GM19324 (cell line): ENCODE results near the gene YY1.
"Not testable (repeated sequence)": the region's sequence is repeated elsewhere in the genome, so short reads cannot be mapped to it uniquely, and the experiment has no call there.

Experiments used
- ATAC-seq: cut with Tn5 transposase; IDR thresholded peaks from one replicate; pipeline ENCODE4 v1.9.1; 2021; ENCODE audit warnings: mild to moderate bottlenecking, moderate library complexity; ENCODE audit not compliant: unreplicated experiment, low FRiP score

YY1 gene

DNA sequence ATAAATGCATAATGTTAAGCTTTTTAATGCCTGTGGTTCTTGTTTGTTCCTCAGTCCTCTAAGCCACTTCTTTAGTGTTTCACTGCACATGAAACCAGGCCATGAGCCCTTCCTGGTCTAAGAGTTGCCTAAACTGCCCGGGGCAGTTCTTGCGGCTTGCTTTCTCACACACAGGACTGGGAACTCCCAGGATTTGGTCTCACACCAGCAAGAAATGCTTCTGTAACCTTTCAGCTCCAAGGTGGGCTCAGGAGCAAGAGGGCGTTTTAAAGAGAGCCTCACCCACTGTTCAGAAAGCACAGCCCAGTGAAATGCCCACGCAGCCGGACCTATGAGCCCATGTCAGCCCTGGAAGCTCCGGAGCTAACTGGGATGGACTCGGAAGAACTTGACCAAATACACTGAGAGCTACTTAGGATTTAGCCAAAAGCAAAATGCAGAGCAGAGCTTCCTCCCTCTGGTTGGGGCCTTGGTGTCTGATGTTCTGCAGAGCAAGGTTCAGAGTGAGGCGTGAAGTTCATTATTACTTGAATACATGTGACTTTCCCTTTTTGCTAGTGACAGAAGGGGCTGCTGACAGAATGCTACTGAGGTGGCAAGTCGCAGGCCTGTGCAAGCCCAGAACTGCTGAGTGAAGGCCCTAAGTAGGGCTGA, 43.9 kb downstream of the YY1 start:
- ATAC-seq = no peak

DNA sequence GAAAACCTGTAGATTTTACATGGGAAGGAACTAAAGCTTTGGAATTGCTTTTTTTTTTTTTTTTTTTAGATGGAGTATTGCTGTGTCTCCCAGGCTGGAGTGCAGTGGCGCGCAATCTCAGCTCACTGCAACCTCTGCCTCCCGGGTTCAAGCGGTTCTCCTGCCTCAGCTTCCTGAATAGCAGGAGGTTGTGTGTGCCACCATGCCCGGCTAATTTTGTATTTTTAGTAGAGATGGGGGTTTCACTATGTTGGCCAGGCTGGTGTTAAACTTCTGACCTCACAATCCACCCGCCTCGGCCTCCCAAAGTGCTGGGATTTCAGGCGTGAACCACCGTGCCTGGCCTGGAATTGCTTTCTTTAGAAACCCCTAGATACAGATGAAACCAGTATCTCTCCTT, 44.5 kb downstream of the YY1 start:
- ATAC-seq = not testable (repeated sequence)

DNA sequence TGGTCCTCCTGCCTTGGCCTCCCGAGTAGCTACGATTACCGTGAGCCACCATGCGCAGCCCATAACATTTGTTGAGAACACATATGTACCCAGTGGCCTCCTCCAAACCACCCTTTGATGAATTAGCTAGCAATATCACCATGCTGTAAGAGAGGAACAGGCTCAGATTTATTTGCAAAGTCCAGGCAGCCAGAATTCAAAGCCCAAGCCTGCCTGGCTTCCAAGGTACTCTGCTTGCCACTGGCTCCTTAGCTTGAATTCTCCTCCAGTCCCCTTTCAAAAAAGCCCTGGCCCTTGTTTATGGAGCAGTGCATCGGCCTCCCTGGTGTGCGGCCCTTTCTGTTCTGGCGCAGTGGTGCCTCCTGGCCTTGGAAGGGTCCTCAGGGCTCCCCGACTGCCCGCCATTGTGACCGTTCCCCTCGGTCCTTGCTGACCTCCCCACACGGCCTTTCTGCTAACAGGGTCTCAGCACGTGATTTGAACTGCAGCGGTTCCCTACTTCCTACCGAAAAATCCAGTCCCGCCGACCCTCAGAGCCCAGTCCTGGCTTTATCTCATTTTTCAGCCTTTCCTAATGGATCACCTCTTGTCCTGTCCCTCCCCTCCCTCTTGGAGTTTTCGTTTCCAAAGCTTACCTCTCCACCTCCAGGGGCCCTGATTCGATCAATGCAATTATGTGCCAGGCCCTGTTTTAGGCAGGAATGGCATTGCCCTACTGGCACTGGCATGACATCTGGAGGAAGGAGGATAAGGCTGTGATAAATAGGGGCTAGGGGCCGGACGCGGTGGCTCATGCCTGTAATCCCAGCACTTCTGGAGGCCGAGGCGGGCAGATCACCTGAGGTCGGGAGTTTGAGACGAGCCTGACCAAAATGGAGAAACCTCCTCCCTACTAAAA, 45.3 kb downstream of the YY1 start:
- ATAC-seq = no peak

DNA sequence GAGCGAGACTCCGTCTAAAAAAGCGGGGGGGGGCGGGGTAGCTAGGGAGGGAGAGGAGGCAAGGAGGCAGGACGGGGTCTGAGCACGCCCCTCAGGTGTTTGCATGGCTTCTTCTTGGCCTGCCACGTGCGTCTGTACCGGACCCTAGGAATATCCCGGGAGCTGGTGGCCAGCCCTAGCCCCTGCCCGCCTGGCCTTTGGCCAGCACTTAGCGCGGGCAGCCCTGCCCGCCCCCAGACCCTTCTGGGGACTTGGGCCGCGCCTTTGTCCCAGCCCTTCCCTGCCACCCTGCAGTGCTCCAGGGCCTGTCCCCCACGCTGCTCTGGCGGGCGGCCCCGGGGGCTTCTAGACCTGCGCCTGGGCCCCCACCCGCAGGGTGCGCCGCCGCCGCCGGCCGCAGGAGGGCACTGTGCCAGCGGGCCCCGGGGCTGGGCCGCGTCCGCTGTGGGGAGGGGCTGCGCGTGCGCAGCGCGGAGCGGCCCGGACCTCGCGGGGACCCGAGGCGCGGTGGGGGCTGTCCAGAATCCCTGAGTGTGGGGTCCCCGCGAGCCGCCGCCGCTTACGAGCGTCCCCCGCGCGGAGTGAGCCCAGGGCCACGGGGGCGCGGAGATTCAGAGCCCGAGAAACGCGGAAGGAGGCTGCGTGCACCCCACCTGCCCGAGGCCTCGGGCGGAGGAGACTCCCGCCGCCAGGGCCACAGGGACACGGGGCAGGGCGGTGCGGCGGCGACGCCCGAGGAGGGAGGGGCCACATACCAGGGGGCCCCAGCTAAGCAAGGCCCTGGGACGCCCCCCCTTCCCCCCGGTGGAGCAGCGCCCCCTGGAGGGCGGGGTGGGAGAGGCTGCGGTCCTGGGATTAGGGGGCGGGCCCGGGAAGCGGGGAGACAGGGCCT, 46.3 kb downstream of the YY1 start:
- peak; percentile 94 for ATAC-seq

DNA sequence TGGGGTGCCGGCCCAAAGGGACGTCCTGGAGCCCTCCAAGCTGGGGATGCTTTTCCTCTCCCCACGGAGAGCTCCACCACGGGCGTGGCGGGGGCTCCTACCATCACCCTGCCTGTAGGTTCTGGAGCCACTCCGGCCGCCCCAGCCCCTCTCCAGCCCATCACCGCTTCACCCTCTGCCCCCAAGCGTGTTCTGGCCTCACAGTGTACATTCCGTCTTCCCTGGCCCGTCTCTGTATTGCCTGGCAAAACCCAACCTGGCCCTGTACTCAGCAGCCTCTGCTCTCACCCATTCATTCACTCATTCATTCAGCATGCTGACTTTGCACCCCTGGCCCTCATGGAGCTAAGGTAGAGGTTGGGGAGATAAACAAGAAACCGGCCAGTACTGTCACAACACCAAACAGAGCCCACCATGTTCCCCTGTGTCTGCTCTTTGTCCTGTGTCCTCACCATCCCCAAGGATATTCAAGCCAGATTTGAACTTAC, 47.0 kb downstream of the YY1 start:
- no peak for ATAC-seq

DNA sequence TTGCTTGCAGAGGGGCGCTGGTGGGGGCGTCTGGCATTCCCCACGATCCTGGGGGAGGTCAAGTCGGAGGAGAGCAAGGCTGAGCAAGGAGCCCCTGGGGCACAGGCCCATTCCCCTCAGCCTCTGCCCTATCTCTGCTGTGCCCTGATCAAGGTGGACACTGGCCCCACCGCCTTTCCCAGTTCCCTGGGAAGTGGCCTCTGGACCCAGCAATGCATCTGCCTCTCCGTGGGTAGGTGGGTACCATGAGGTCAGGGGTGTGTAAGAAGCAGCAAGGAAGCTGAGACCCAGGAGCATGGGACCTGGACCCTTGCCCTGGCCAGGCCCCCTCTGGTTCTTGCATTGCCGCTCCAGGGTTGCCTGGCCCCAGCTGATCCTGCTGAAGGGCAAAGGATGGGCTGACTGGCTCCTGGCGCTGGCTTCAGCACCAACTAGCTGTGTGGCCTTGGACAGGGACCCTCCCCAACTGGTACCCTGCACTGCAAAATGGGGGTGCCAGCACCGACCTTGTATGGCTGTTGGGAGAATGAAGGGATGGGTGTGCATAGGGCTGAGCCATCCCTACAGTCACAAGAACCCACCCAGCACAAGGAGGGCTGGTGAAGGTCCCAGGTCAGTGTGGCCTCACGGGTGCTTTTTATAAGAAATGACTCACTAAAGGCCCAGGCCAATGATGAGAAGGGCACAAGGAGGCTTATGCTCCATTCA, 47.7 kb downstream of the YY1 start:
- no peak for ATAC-seq

DNA sequence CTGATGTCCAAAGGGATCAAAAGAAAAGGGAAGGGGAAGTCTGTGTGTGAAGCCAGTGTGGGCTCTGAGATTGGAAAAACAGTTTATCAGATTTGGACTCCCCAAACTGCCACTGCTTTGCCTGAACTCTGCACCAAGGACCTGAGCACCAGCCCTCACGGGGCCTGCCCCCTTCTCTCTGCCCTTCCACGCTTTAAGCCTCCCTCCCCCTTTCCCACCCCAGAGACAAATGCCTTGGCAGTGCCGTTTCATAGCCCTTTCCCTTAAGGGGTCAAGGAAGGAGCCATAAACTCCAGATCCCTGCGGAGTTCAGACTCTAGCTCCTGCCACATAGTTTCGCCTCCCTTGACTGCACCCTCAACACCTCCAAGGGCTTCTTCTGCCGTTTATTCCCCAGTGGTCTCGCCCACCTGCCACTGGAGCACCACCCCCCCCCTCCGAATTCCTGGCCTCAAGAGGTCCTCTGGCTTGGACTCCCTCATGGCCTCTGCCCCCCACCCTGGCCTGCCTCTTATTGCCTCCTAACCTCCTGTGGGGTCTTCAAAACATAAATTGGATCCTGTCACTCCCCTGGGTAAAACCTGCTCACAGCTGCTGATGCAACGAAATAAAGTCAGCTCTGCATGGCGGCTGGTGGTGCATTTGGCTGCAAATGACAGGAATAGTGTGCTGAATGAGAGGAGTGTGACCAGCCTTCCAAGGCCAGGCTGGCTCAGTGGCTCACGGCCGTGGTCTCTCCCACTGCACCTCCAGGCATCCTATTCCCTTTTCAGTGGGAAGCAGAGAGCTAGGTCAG, 48.5 kb downstream of the YY1 start:
- ATAC-seq = no peak

DNA sequence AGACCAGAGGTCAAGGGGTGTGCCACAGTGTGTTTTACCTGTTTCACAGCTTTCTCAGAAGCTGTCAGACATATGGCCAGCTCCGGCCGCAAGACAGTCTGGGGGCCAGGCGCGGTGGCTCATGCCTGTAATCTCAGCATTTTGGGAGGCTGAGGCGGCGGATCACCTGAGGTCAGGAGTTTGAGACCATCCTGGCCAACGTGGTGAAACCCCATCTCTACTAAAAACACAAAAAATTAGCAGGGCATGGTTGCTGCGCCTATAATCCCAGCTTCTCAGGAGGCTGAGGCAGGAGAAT, 49.0 kb downstream of the YY1 start:
- not testable (repeated sequence) for ATAC-seq

DNA sequence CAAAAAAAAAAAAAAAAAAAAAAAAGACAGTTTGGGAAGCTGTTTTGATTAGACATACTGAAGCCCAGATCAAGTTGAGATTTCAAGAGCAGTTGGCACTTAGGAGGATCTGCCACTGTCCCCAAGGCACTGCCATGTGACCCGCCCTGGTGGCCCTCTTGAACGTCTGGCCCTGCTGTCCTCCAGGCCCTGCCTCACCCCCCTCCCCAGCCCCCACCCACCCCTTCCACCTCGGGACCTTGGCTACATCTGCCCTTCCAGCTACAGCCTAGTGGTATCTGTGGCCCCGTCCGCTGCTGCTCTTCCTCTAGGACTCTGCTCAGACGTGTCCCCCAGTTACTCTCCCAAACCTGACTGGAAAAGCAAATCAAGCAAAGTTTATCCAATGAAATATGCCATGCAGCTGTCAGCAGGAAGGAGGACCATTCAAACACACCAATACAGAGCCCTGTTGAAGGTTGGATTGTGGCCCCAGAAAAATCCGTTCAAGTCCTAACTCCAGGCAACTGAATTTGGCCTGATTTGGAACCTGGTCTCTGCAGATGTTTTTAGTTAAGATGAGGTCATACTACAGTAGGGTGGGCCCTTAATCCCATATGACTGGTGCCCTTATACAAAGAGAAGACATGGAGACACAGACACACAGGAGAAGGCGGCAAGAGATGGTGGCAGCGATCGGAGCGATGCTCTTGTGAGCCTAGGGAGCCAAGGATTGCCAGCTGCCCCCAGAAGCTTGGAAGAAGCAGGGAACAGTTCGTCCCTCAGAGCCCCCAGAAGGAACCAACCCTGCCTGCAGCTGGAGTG, 49.6 kb downstream of the YY1 start:
- ATAC-seq = no peak

DNA sequence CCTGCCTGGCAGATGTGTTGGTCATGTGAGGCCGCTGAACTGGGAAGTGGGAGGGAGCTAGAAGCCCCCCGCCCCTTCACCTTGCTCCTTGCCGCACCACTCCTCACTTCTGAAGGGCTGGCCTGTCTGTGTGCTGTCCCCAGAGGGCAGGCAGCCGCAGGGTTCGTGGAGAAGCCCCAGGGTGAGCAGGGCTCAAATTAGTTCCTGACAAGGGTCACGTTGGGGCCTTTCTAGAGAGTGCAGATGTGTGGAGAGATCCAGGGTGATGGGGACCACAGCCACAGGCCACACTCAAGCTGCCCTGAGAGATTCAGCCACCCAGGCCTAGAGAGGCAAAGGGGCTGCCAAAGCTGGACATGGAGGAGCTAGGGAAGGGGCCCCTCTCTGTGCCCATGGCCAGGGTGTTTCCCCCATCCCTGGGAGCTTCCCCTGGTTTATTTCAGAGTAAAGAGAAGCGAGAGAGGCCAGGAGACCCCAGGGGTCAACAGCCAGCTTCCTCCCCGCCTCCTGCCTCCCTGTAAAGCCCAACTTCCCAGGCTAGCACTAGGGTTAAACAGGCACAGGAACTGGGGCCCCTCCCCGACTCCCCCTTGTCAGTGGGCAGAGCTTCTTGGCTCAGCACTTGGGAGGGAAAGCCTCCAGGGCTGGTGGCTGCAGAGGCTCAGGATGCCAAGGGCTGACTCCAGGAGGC, 51.1 kb downstream of the YY1 start:
- no peak for ATAC-seq

DNA sequence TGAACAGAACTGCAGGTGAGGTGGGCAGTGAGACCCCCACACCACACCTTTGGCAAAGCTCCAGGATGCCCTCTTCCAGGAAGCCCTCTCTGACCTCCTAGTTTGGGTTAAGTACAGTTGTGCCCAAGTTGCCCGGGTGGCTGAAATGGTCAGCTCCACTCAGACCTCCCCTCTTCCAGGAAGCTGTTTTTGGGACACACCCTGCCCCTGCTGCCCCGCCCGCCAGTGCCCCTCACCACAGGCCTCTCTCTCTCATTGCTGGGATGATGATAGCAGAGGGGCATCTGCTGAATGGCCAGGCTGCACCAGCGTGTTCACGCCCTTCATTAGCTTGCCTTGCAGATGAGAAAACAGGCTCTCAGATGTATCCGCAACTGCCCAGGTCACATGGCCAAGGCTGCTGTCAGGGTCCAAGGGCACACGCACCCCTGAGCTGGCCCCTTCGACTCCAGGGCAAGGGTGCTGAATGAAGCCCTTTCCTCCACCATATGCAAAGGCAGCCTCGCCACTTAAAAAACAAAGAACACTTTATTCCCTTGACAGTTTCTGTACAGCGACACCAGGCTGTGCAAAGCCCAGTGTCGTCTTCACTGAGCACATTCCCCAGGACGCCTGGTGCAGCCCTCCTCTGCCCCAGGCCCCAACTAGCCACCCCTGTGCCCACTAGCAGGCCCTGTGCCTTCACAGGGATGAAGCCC, 51.8 kb downstream of the YY1 start:
- ATAC-seq = no peak

DNA sequence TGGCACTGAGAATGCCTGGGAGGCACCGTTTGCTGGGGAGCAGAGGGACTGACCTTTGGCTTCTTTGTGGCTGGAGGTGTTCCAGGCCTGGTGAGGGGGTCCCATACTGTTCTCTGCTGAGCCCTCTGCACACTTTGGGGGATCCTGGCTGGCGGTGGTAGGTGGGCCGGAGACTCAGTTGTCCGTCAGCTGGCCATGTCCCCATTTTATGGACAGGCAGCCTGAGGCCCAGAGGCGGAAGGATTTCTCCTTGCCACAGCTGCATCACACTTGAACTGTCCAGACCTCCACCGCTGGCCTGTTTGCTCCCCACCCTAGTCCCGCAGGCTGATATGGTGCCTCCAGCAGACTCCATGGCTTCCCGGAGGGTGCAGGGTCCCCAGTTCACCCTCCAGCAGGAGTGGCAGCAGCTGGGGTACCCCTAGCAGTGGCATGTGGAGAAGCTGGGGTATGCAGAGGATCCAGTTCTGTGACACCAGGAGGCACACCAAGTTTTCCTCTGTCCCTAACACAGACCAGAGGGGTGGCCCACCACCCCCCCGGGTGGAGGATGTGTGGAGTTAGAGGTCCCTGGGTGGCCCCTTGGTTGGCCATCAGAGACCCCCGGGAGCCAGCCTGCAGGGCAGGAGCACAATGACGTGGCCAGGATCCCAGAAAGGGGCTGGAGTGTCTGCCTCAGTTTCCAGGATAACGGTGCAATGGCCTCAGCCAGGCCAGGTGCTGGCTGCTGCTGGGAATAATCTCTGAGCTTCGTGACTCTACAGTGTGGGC, 52.5 kb downstream of the YY1 start:
- ATAC-seq = no peak

DNA sequence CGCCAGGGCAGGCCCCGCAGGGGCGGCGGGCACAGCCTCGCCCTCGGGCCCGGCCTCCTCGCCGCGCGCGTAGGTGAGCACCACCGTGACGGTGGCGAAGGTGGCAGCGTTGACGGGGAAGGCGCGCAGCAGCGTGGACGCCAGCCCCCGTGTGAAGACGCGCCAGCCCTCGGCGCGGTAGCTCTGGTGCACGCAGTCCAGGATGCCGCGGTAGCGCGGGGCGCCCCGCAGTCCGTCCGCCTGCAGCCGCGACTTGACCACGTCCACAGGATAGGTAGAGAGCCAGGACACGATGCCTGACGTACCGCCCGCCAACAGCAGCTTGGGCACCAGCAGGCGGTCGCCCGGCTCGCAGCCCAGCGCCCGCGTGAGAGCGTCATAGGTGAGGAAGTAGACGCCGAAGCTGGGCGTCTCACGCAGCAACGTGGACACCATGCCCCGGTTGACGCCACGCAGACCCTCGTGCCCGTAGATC, 53.4 kb downstream of the YY1 start:
- no peak for ATAC-seq

DNA sequence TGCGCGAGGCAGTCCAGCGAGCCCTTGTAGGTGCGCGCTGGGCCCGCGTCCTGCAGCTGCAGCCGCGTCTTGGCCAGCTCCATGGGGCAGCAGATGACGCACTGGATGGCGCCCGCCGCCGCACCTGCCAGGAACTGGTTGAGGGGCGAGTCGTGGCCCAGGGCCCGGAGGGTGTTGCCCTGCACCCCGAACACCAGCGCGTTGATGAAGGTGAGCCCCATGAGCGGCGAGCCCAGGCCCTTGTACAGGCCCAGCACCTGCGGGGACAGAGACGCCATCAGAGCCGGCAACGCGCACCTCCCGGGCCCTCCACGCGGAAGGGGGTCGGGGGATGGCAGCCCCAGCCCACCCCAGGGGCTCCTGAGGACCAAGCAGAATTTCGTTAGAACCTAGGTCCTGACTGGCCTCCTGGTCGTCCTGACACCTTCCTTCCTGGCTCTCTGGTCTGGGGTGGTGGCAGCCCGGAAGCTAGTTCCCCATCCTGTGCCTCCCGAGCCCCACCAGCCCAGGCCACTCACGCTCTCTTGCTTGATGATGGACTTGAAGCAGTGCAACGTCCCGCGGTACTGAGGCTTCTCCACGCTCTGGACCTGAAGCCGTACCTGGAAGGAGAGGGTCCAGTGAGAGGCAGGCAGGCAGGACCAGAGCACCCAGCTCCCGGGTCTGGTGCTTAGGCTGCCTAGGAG, 54.0 kb downstream of the YY1 start:
- no peak for ATAC-seq

DNA sequence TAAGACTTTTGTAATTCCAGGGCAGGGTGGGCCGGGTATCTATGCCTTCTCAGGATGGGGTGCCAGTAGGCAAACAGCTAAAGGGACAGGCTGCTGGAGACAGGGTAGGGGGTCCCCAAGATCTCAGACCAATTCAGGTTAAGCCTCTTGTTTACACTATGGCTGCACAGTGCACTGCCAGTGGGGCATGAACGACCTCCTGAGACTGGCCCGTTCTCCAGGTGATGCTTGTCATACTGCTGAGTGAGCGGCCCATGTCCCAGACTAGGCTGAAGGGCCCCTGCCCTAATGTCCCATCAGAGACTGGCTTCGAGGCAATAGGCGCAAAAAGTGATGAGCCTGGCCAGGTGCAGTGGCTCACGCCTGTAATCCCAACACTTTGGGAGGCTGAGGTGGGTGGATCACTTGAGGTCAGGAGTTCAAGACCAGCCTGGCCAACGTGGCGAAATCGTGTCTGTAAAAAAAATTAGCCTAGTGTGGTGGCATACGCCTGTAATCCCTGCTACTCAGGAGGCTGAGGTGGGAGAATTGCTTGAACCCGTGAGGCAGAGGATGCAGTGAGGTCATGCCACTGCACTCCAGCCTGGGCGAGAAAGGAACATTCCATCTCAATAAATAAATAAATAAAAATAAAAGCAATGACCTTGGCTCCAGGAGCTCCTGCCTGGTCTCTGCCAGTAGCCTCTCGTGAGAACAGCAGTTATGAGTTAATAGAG, 54.7 kb downstream of the YY1 start:
- ATAC-seq = no peak
